Inferior parietal cortex (tissue), 1 donor: ENCODE results near the gene TOX2.

Source experiments
- DNase-seq: peaks from one replicate; pipeline ENCODE4 v3.0.0-alpha.2; 2016; ENCODE audit errors: extremely low spot score

The TOX2 gene

DNA sequence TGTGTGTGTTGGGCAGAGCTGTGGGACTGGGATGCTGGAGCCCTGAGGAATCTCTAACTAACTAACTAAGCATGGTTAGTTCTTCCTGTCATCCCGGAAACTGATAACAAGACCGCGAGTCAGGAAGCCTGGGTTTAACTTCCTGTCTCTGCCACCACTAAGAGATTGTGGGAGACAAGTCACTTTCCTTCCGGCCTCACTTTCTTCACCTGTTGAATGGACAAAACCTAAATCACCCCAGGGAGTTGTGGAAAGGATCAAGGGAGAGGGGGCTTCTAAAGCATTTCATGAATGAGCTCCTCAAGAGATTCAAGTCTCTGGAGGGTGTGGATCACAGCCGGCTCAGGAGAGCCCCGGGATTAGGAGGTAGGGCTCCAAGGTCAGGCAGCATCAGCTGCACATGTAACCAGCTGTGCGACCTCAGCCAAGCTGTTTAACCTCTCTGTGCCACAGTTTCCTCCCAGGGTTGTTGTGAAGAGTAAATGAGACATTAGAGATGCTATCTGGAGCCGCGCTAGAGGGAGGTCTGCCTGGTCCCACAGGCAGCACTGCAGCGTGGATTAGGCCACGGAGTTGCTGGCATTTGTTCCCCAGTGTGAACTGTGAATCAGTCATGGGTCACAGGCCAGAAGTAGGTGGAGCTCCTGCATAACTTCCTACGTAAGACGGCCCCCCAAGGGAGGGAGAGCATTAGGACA is 105.1 kb downstream of the TOX2 start:
- no peak for DNase-seq

GRCh38 chr20:44020406-44021148 is 105.9 kb downstream of the TOX2 start:
- no peak for DNase-seq

- DNase-seq = no peak
Measured at GRCh38 chr20:44021186-44021585, 106.5 kb downstream of the TOX2 start.

DNA sequence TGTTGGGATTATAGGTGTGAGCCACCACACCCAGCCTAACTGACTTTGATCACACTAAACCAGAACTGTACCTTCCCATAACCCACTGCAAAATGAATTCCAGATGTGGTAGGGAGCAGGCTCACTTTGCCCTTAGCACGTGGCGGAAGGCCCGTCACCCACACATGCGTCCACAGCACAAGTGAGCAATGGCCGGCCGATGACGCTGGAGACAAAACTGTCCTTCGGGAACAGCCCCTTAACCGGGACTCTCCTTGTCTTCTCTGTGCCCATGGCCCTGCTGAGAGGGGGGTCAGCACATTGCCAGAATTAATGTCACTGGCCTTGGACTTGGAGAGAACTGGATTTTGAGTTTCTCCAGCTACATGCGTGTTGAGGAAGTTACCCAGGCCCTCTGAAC is 107.2 kb downstream of the TOX2 start:
- DNase-seq = no peak

DNA sequence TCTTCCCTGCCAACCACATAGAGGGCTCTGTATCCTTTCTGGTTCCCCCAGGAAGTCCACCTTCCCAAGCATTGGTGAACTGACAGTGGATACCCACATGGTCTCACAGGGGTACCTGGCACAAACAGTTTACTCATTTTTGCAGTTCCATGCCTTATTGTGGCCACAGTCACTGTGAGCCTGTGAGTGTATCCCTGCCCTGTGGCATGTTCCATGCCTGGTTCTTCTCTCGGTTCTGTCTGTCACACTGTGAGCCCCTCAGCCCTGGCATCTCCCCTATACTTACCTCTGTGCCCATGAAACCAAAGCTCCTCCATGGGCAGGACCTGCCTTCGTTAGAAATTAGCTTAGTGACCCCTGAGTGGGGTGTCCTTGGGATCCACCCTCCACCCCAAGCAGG is 107.8 kb downstream of the TOX2 start:
- no peak for DNase-seq

DNA sequence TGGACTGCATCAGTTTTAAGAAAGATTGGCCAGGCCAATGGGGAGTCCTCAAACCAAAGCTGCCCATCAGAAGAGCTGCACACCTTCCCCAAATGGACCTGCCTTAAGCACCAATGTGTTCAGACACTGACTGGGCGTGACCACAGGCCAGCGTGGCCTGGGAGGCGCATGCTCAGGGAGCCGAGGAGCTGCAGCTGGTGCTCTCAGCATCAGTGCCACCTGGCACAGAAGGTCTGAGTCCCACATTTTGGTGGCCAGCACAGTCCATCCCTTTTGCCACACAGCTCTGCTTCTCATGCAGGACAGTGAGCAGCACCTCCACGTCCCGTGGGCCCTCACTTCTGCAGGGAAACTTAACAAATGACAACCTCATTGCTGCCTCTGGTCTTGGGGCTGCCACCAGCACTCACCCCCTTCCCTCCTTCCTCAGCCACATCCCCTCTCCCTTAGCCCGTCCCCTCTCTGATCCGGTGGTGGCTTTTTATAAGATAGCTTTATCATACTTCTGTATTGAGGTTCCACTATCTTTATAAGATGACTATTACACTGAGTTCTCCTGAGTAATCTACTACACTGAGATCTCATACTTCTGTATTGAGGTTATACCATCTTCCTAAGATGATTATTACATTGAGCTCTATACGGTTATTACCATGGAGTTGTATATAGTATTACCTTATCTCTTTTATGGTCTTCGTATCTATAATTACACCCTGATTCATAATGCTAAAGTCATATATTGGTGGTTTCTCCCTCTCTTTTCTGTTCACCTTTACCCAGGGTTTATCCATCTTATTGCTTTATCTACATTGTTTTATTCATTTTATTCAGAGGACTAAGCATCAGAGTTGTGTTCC is 109.1 kb downstream of the TOX2 start:
- DNase-seq = no peak

- DNase-seq = no peak
Measured at GRCh38 chr20:44024820-44025580, 110.3 kb downstream of the TOX2 start.

- DNase-seq = no peak
Measured at GRCh38 chr20:44025756-44026155, 111.1 kb downstream of the TOX2 start.

DNA sequence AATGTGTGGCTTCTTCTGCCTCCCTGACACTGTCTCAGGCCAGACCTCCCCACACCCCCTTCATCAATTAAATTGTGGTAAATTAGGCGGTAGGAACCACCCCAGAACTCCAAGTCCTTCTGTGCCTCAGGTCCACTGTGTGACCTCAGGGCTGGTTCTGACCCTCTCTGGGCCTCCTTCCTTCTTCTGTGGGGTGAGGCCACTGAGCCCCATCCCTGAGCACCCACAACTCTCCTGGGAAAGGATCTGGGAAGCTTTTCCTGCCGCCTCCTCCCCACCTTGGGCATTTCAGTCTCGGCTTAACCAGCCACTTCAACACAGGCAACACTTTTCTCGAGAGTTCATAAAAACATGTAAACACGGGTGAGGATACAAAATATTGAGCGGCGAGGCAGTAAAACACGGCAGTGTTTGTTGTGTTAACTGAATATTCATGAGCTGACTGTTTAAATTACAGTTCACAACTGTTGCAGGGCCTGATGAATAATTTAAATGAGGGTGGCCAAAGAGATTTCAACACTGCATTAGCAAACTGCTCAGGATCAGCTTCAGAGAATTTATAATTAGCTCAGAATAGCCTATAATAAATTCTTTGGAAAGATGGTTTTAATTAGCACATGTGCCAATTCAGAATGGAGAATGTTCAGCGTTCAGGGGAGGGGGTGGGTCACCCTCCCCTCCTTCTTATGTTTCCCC is 112.1 kb downstream of the TOX2 start:
- DNase-seq = no peak

- no peak for DNase-seq
Measured at GRCh38 chr20:44027343-44028002, 112.8 kb downstream of the TOX2 start.

- DNase-seq = no peak
Measured at GRCh38 chr20:44028003-44028730, 113.5 kb downstream of the TOX2 start.

DNA sequence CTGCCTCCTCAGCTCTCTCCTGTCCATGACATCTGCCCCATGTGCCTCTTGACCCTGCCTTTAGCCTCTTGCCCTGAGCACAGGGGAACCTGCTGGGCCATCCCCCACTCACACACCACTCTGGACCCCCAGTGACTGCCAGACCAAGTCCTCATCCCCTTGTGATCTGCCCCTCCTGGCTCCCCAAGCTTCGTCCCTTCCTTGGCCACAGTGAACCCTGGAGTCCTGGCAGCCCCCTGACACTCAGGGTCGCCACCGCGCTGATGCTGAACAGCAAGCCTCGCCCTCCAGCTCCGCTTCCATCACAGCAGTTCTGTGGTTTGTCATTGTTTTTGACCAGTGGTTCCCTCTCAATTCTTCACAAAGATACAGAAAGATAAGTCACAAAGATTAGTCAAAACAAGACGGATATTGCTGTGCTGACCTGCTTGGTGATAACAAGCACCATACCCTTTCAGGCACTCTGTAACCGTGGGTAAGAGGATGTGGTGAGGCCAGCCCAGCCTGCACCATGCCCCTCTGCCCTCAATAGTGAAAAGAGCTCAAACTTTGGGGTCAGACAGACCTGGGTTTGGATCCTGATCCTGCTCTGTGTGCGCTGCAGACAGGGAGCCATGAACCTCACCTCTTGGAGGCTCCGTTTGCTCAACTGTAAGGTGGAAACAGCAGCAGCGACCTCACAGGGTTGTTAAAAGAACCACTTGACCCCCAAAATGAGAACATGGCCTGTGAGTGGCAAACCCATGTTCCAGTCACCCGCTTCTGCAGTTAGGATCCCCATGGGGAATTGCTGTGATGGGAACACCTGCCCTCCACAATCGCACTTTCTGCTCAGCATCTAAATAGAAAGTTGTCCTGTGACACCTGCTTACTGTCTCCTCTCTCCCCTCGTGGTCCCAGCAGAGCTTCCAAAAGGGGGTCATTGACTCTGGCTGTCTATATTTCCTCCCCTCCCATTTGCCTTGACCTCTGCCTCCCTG is 114.5 kb downstream of the TOX2 start:
- no peak for DNase-seq

DNA sequence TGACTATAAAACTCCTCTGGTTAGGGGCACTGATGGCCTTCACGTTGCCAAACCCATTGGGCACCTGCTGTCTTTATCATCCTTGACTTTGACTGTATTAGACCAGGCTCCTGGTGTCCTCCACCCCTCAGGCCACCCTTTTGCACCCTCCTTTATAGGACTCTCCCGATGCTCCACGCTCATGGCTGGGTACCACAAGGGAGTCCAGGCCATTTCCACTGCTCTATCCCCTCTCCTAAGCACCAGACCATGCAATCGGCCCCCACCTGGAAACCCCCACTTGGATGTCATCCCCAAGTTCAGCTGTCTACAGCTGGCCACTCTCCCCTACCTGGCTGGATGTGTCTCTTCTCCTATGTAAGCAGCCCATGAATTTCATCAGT is 115.2 kb downstream of the TOX2 start:
- no peak for DNase-seq

GRCh38 chr20:44030394-44030793 is 115.7 kb downstream of the TOX2 start:
- DNase-seq = no peak

GRCh38 chr20:44031001-44031574 is 116.4 kb downstream of the TOX2 start:
- no peak for DNase-seq

GRCh38 chr20:44031781-44032582 is 117.3 kb downstream of the TOX2 start:
- DNase-seq = no peak

DNA sequence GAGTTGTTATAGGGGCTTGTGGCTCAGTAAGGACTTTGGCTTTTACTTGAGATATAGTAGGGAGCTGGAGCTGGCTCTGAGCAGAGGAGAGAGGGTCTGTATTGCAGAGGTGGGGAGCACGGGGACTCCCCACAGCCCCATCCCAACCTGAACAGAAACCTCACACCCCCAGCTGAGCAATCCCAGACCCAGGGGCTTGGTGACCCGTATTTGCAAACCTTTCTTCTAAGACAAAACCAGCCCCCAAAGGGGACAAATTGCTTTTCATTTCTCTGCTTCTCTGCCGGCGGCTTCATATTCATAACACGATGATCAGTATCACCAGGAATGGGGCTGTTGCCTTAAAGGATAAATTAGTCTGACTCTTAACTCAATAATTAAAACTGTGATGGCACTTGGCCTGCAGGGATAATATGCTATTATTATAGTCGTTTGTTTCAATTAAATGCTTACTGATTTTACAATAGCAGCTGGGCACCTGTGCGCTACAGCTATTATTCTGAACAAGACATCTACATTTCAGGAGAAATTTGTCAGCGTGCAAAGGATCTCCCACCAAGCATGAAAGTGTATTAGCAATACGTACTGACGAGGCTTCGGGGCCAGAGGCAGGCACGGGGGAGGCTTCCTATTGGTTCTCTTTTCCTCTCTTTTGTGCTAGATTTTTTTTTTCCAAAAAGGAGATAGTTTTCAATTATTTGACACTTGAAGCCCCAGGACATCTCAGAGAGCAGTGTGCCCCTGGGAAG is 118.1 kb downstream of the TOX2 start:
- DNase-seq = no peak
